ENCODE measurements around the gene CD47. TPM values are rescaled to one million over a fixed set of nuclear protein-coding genes. Genes with fewer than 3 reads are reported as not detected.

CD47 gene
- total and polyA plus RNA-seq, 10 of the 15 experiments (the other 5 are each of a cell fraction or from before 2014, with no cell fraction given) = 22.9 to 175 (median 81.1) TPM

DNA sequence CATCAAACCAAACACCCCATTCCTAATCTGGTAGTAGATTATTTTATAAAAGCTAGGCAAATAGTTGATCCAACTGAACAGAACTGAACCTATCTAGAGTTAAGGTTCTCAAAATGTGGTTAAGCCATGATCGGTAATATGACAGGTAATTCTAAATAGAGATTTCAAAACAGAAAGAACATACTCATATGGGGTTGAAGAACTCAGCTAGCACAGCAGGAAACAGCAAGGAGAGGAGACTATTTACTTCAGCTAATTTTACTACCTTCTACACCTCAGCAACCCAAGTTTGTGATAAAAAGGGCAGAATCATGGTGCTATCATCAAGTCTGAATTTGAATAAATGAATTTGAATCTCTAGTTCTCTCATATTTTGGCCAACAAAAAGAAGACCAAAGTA, 11.8 kb downstream of the CD47 start:
- Histone ChIP-seq H3K4me3 (peak overlapping the region; percentile 29; the same call in 1 of the 2 replicates), H3K4me1 (ENCODE audit: control insufficient read depth, insufficient read depth, low read length) (peaks cover 10% of the 10 kb centered on the region; the same call in 1 of the 2 replicates), H2AFZ (ENCODE audit: control insufficient read depth, low read depth, low read length) (no peak overlapping the region), H3K36me3 (ENCODE audit: control insufficient read depth in 2 of 2, insufficient read depth in 2 of 2, low read length in 1 of 2) (peaks cover 0 to 13% of the 10 kb centered on the region in 2 experiments; a peak in 3 of 4 replicates), H3K4me2 (ENCODE audit: control insufficient read depth, insufficient read depth) (peak overlapping the region; percentile 7; the same call in 1 of the 2 replicates), H3K9ac (ENCODE audit: control insufficient read depth, insufficient read depth, low read length) (no peak overlapping the region), H3K27ac (ENCODE audit: control insufficient read depth, insufficient read depth) (no peak overlapping the region), H4K20me1 (ENCODE audit: control insufficient read depth, insufficient read depth) (peaks cover 2% of the 10 kb centered on the region; the same call in 1 of the 2 replicates), H3K79me2 (ENCODE audit: control insufficient read depth, insufficient read depth, low read length) (peaks cover 95% of the 10 kb centered on the region), H3K27me3 (replicated peaks in 1 of 2; ENCODE audit: control insufficient read depth in 2 of 2, insufficient read depth in 2 of 2, low read length in 1 of 2) (no peaks in the 10 kb centered on the region), H3K9me3 (replicated peaks; ENCODE audit: control insufficient read depth, insufficient read depth, low read length) (no peaks in the 10 kb centered on the region)
- ChIA-PET CTCF (interaction anchor here (1.0 to 1.2 kb wide), 2 partner anchors 12 to 13 kb away, joined by 3 to 4 read pairs; no protein-coding TSS in a partner anchor), SMC1A (ENCODE audit: uncharacterized antibody, unreplicated experiment) (interaction anchor here (0.6 to 1.1 kb wide), 3 partner anchors 35 to 75 kb away, joined by 3 read pairs; no protein-coding TSS in a partner anchor), POLR2A (no interaction called here), RAD21 (ENCODE audit: unreplicated experiment) (no interaction called here)
- in situ Hi-C loops (cut with MboI) (no loop called here), intact Hi-C loops (cut with micrococcal nuclease; ENCODE audit: unreplicated experiment) (no loop called here)
- TSS peak; percentile 13 for BruUV-seq (replicated peaks)
- ATAC-seq (peak; percentile 51), FAIRE-seq (no peak), DNase-seq (ENCODE audit: low read depth, low spot score) (no peak)
- TF ChIP-seq ZNF274 (IDR thresholded peaks at IDR 0.05; ENCODE audit: insufficient read depth, insufficient read length) (no peak), MYC (IDR thresholded peaks at IDR 0.05; ENCODE audit: insufficient read depth, insufficient read length, insufficient replicate concordance, low read length, severe bottlenecking) (no peak), CBFB (IDR thresholded peaks at IDR 0.05; ENCODE audit: low read depth) (no peak), RAD51 (IDR thresholded peaks at IDR 0.05) (no peak), CEBPB (IDR thresholded peaks at IDR 0.05; ENCODE audit: borderline replicate concordance in 1 of 2, low read depth in 2 of 2, low read length in 2 of 2) (no peak), TCF12 (IDR thresholded peaks at IDR 0.05; ENCODE audit: low read depth, low read length) (no peak), LARP7 (IDR thresholded peaks at IDR 0.05) (no peak), NFIC (IDR thresholded peaks at IDR 0.05; ENCODE audit: low read depth, low read length) (no peak), CHD2 (IDR thresholded peaks at IDR 0.05; ENCODE audit: borderline replicate concordance, low read depth, low read length) (no peak), TCF3 (IDR thresholded peaks at IDR 0.05; ENCODE audit: borderline replicate concordance, insufficient read depth, low read depth, low read length) (no peak), EED (IDR thresholded peaks at IDR 0.05; ENCODE audit: low read depth) (no peak)
- WGBS (ENCODE audit: insufficient coverage, insufficient replicate concordance, low lambda C conversion rate, missing lambda C conversion rate) = 50% methylated on average over 1 of the region's 1 CpG
